ENCODE data around the gene TBC1D7.

The TBC1D7 gene

GRCh38 chr6:13354331-13355042 lies 26.1 kb upstream of the TBC1D7 start:
- no peak for TF ChIP-seq CTCF (conservative IDR thresholded peaks at IDR 0.05; ENCODE audit: low read depth)
- CTCF ChIA-PET: interaction anchor here (1.2 kb wide), 1 partner anchor 22 kb away, joined by 3 read pairs; no protein-coding TSS in a partner anchor
- POLR2A ChIA-PET (ENCODE audit: low non-redundant PET): interaction anchor here (0.6 kb wide), 1 partner anchor 1915 kb away, joined by 6 read pairs; no protein-coding TSS in a partner anchor
- no peak for DNase-seq (ENCODE audit: low spot score)
- H3K27ac ChIP-seq: peak overlapping the region; percentile 57

- TF ChIP-seq CTCF (conservative IDR thresholded peaks at IDR 0.05; ENCODE audit: low read depth): no peak
- no peak overlapping the region for H3K27ac ChIP-seq
- DNase-seq (ENCODE audit: low spot score): no peak
- POLR2A ChIA-PET (ENCODE audit: low non-redundant PET): no interaction called here
- CTCF ChIA-PET: no interaction called here
Observed at GRCh38 chr6:13352165-13352564, 23.8 kb upstream of the TBC1D7 start.

GRCh38 chr6:13351271-13351670 lies 22.9 kb upstream of the TBC1D7 start:
- TF ChIP-seq CTCF (conservative IDR thresholded peaks at IDR 0.05; ENCODE audit: low read depth): no peak
- ChIA-PET POLR2A (ENCODE audit: low non-redundant PET) (no interaction called here), CTCF (no interaction called here)
- no peak overlapping the region for H3K27ac ChIP-seq
- no peak for DNase-seq (ENCODE audit: low spot score)

- no peak for TF ChIP-seq CTCF (conservative IDR thresholded peaks at IDR 0.05; ENCODE audit: low read depth)
- ChIA-PET CTCF (no interaction called here), POLR2A (ENCODE audit: low non-redundant PET) (no interaction called here)
- no peak for DNase-seq (ENCODE audit: low spot score)
- no peak overlapping the region for H3K27ac ChIP-seq
Observed at GRCh38 chr6:13349811-13350506, 21.6 kb upstream of the TBC1D7 start.

- TF ChIP-seq CTCF (conservative IDR thresholded peaks at IDR 0.05; ENCODE audit: low read depth): no peak
- POLR2A ChIA-PET (ENCODE audit: low non-redundant PET): no interaction called here
- CTCF ChIA-PET: interaction anchor here (0.5 kb wide), 1 partner anchor 74 kb away, joined by 7 read pairs; no protein-coding TSS in a partner anchor
- no peak for DNase-seq (ENCODE audit: low spot score)
- H3K27ac ChIP-seq: no peak overlapping the region
Observed at GRCh38 chr6:13348334-13349113, 20.2 kb upstream of the TBC1D7 start.

- POLR2A ChIA-PET (ENCODE audit: low non-redundant PET): no interaction called here
Observed at GRCh38 chr6:13346245-13346644, 17.9 kb upstream of the TBC1D7 start.

More at GRCh38 chr6:13346245-13346644, 17.9 kb upstream of the TBC1D7 start:
- CTCF ChIA-PET: no interaction called here
- no peak overlapping the region for H3K27ac ChIP-seq
- no peak for TF ChIP-seq CTCF (conservative IDR thresholded peaks at IDR 0.05; ENCODE audit: low read depth)
- no peak for DNase-seq (ENCODE audit: low spot score)
